HG03095 (cell line): ENCODE data around the gene TAS2R38.

ENCODE experiments used
- ATAC-seq: cut with Tn5 transposase; IDR thresholded peaks from one replicate; pipeline ENCODE4 v1.9.1; 2021; ENCODE audit warnings: moderate library complexity; ENCODE audit not compliant: unreplicated experiment

Gene TAS2R38

DNA sequence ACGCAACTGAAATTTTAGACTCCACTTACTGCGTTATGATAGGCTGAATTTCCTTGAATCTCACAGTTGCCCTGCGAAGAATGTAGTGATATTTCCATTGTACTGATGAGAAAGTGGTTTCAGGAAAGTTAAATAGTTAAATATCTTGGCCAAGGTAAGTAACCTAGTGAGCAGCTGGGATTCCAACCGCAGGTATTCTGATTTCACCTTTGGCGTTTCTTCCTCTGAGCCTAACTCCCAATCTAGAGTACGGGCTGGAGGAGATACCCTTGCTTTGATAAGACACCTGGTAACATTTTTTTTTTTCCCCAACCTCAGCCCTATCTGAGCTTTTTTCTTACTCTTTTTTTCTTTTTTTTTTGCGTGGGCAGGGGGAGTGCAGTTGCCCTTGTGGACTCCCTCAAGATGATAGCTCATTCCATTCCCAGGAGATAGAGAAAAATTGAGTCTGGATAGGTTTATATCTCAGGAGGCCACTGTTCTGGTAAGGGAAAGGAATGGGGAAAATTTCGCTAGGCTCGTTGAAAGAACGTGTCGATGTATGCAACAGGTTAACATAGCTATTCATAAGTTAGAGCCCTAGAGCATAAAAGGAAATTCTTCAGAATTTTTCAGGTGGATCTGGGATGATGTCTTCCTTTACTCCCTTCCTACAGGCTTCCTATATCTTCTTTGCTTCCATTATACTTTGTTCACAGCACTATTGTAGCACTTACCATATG, 3.1 kb upstream of the TAS2R38 start:
- ATAC-seq: no peak

DNA sequence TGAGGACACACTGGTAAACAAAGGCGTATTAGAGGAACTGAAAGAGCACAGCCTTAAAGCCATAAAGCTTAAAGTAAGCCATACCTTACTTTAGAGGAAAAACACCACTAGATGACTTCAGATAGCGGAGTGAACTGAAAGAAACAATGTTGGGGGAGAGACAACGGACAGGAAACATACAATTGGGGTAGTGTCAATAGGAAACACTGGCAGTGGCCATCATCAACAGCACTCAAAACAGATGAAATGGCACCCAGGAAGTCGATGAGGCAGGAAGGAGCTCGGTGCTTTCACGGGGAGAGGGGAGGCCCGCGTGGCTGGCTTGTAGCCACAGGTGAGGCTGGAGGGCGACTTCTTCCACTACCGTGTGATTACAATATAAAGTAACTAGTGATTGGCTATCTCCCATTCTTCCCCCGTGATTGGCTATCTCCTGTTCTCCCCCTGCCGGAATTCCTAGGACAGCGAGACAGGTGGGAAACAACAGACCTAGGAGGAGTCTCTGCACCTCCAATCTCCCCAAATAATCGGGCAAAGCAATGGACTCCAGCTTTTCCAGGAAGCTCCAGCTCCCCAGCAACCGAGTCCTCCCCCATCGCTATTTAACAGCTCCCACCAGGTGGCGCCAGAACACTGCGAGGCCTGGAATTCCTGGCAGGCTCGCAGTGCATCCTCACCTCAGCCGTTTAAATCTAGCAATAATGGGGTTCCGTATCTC, 2.4 kb upstream of the TAS2R38 start:
- ATAC-seq: peak; percentile 85

DNA sequence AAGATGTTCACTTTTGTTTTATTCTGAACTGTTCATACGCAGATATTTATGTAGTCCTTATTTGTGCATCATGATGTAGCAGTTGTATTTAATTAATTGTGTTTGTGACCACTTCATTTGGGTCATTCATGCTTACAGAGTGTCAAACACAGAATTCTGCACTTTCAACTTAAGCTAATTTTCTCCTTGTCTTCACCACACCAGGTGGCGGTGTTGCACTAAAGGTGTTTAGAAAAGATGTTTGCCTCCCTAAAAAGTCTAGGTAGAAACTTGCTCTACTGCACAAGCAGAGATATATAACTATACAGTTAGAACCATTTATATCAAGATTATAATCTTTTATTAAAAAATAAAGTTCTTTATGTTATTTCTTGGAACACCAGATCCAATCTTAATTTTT, 1.3 kb upstream of the TAS2R38 start:
- ATAC-seq: no peak

DNA sequence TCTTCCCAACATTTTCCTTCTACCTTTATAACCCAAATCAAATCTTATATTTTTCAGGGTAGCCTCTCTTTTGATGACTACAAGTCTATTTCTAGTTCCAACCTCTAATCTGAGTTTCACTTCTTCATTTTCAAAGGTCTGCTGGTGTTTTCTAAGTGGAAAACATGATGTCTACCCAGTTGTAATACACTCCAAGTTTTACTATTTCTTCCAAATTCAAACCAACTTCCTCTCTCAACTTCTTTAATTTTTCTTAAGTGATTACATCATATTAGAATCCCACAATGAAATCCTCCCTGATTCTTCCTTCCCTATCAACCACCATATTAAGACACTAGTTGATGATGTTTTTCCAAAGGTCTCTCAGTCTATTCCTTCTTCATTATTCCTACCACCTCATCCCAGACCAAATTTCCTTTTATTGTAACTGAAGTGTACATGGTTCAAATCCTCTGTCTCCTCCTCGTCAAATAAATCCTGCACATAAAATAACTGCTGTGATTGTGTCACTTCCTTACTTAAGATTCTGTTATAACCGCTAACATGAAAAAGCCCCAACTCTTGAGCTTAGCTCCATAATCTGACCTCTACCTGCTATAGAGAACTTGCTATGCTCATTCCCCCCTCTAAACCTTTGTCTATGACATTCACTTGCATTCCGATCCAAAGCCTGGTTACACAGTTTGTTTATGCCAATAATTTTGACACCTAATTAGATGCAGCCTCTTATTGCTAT, 12.7 kb downstream of the TAS2R38 start:
- peak; percentile 95 for ATAC-seq

DNA sequence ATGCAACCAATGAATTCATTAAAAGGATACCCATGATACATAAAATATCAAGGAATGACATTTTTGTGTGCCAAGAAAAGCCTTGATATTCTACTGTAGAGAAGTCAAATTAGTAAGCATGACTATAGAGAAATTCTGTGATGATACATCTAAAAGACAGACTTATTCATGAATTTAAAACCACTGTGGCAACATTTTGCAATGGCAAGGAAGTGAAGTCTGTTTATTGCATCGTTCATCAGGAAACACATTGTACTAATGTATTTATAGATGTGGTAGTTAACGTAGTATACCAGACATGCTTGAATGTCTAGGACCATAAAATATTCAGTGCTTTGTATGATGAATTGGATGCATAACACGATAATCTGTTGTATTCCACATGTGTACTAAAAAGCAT, 17.5 kb downstream of the TAS2R38 start:
- no peak for ATAC-seq

DNA sequence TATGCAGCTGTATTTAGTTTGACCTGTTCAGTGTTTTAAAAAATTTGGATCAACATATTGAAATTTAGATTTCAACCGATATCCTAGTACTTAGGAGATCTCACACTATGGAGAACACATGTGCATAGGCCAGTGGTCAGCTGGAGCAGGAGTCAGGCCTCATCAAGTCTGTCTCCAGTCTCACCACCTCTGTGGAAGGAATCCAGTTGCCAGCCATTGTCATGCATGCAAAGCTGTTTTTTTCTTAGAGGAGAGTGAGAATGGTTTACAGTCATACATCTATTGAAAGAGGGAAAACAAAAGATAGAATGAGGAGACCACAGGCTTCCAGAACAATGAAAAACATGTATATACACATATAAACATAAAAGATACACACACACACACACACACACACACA, 19.2 kb downstream of the TAS2R38 start:
- no peak for ATAC-seq

DNA sequence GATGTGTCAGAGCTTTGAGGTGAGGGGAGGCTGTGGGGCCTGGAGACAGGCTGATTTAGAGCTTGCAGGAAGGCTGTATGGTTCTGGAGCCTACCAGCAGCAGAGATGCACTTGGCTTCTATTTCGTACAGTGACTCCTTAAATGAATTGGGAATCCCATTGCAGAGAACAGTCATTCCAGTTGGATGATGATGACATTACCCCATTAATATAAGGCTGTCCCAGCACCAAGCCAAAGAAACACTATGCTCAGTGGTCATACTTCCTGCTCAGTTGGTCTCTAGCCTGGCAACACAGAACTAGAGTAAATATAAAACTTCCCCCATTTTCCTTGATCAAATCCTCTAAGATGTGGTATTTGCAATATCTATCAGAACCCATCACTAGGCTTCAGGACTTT, 21.1 kb downstream of the TAS2R38 start:
- ATAC-seq: no peak

DNA sequence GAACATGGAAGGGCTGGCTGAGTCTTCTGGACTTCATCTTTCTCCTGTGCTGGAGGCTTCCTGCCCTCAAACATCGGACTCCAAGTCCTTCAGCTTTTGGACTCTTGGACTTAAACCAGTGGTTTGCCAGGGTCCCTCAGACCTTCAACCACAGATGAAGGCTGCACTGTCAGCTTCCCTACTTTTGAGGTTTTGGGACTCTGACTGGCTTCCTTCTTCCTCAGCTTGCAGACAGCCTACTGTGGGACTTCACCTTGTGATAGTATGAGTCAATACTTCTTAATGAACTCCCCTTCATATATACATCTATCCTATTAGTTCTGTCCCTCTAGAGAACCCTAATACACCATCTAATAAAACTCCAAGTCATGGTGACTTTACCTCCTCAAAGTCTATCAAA, 22.8 kb downstream of the TAS2R38 start:
- ATAC-seq: no peak

DNA sequence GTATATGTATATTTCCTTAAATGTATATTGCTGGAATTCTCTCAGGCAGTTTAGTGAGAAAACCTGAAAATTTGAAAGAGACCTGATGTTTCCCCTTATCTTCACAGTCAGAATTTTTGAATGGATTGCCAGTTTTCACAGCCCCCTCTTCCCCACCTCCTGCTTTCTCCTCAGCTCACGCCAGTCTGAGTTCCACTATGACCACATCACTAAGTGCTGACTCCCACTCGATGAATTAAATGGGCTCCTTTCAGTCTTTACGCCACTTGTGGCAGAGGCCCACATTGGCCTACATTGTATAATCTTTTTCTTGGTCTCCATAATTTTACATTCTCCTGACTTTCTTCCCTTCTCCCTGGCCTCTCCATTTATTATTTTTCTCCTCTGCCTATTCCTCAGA, 23.7 kb downstream of the TAS2R38 start:
- no peak for ATAC-seq

DNA sequence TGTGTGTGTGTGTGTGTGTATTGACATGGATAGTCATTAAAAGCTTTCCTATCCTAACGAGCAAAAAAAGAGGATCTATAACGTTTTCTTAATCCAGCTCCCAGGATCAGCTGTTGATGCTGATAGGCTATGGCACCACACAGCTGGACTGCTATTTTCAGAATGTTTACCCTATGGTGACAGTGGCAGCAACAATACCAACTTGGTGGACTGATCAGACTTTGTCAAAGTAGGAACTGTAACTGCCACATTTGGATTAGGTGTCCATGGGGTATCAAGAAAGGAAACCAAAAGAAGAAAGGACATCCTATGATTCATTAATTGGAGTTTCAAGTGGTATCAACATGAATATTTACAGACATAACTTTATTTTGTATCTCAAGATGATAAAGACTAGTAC, 24.1 kb downstream of the TAS2R38 start:
- ATAC-seq: no peak

DNA sequence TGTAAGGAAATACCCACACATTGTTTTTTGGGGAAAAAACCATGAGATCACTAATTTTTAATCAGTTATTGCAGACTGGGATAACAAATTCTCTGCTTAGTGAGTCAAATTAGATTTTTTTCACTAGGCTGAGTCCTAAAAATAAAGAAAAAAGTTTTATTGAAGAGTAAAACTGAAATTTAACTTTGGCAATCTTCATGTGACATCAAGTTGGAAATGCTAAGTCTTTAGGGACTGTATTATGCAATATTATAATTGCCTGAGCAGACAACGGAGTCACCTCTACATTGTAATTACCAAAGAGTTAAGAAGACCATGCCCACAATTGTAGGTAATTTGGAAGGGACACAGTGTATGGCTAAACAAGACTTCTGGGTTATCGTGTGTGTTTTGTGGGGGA, 24.6 kb downstream of the TAS2R38 start:
- ATAC-seq: no peak

DNA sequence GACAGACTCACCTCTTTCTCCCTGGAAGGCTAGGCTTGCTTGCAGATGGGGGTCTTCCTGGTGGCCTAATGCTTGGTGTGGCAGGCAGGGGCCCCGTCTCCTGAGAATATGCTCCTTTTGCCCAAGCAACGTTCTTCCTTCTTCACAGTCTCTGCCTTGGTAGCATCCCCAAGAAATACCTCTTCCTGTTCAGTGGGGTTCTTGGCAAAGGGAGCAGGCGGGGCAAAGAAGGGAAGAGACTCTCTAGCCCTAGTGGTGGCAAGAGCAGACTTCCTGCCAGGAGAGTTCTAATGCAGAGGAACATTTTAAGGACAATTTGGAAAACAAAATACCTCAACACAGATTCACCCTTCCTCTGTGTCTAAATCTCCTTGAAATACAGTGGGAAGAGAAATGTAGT, 26.8 kb downstream of the TAS2R38 start, which contains the start of gene CLEC5A:
Gene CLEC5A (minus strand): TSS at position 179 of the 400 bp plus-strand sequence. CDS start 682 bp downstream, outside the sequence.
- no peak for ATAC-seq

DNA sequence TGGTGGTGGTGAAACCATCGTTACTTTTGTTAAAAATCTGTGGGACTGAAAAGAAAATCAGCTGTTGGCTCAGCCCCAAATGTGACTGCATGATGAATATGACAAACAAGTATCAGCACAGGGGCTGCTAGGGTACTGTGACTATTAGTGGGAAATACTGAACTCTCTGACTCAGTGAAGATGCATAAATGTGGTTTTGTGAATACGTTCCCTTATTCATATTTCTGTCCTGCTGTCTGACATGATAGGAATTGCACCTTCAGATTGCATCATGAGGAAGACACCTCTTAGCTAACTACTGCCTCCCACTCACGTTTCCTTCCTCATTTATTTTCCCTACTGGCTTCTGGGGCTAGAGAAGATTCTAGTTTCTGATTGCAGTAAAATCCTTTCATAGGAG, 28.2 kb downstream of the TAS2R38 start:
- no peak for ATAC-seq

DNA sequence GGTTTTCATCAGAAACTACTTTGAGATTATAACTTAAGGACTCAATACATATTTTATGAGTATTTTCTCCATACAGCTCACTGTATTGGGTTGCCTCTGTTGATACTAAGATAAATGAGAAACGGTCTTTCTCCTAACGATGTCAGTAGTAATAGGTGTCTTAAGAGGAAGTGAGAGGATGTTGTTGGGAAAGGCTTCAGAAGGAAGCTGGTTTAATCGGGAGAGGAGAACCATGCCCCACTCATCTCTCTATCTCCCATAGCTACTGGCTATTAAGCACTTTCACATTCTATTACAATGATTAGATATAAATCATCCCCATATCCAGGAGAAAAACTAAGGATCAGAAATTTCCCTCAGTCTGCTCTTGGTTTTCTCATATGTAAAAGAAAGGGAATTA, 28.8 kb downstream of the TAS2R38 start:
- ATAC-seq: no peak

DNA sequence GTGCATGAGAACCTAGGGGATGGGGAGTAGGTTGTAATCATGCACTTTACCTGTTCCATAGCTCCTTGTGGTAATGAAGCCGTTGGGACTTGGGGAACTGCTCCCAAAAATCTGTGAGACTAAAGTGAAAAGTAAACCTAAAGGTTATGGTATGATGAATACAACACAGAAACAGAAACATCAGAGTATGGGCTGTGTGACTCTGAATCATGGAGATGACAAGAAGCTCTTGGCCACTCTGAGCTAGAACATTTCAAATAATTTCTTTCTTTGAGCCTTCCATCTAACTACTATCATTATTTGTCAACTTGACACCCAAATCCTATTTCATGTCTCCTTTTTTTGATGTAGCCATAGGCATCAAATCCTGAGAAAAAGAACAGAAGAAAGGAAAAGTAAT, 29.7 kb downstream of the TAS2R38 start:
- ATAC-seq: no peak

DNA sequence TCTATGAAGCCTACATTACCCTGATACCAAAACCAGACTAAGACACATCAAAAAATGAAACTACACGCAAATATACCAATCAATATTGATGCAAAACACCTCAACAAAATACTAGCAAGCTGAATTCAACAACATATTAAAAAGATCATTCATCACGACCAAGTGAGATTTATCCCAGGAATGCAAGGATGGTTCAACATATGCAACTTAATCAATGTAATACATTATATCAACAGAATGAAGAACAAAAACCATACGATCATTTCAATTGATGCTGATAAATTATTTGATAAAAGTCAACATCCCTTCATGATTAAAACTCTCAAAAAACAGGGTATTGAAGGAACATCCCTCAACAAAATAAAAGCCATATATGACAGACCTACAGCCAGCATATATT, 32.5 kb downstream of the TAS2R38 start:
- ATAC-seq: no peak

DNA sequence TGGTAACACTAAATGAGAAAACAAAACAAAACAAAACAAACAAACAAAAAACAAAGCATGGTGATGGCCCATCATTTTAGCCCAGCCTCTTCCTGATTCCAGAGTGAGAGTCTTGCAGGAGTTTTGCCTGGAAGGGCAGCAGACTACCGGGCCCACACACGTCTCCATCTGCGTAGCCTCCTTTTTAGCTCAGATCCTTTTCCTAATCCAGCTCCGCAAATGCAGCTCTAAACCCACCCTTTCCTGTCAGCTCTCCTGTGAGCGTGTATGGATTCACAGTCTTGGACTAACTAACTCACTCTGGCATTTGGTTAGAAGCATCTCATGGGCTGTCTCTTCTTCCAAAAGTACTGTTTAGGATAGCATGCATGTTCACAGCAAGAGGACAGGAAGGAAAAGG, 43.4 kb downstream of the TAS2R38 start:
- no peak for ATAC-seq

DNA sequence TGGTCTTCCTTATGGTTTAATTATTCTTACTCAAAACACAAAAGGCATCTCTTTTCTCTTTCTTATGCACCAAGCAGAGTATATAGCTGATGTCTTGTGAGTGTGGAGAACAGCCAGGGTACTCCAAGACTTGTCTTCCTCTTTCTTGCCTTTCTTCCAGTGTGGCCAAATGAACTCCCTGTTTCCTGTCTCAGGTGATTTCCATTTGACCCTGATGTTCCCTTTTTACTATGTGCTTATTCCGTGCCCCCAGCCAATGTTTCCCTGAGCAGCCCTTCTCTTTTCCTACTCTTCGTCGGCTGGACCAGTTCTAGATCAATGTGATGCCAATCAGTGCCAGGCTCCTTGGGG, 44.8 kb downstream of the TAS2R38 start:
- ATAC-seq: no peak

DNA sequence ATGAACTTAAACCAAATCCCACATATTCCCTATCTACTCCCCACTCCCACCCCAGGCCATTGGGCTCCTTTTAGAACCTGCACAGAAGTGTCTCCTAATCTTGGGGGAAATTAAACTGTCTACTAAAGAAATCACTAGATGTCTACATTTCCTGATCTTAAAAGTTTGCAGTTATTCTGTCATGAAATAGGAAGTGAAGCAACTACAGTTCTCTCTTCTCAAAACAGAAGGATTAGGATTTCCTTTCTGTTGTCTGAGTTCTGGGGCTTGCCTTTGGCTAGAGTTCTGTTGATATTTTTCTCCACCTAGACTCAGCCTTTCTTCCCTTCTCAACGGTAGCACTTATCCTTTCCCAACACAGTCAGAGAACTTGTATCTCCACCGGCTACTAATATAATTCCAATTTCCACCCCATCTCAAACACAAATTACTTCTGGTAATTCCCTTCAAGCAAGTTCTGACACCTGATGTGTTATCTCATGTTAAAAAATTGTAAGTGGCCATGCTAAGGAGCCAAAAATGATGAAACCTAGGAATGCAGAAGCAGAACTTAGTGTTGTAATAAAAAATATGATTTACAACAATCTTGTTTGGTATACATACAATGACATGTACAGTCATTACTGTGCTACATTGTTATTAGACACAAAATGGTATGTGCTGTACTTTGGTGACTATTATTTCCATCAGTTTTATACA, 45.3 kb downstream of the TAS2R38 start:
- no peak for ATAC-seq
